VCaP (cell line): ENCODE data around the gene KCND3.

Experiments
- H3K27ac ChIP-seq: fragments of 450-650 bp; 2 replicates; pipeline ENCODE4 v1.5.1; 2017
- CTCF ChIP-seq: fragments of 450-650 bp; conservative IDR thresholded peaks from 2 replicates; pipeline ENCODE4 v1.5.1; 2017; ENCODE audit warnings: mild to moderate bottlenecking, moderate library complexity

The KCND3 gene

DNA sequence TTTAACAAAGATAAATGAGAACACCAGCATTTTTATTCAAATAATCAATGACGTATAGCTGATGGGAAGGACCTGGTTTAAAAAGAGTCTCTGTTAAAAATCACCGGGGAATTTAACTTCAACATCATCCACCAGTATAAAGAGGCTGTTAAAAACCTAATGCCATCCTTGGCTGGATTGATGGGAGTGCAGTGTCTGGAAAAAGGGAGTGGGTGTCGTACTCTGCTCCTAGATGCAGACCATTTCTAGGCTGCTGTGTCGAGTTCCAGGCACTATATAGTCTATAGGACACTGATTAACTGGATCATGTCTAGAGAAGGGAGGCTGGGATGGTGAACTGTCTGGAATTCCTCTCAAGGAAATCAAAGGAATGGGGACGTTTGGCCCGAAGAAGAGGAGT lies 197.7 kb downstream of the KCND3 start:
- no peak for TF ChIP-seq CTCF
- H3K27ac ChIP-seq, result no peak overlapping the region

- H3K27ac ChIP-seq, result no peak overlapping the region
- TF ChIP-seq CTCF, result no peak; the same call in 1 of the 2 replicates
Measured at GRCh38 chr1:111789666-111790316, 199.7 kb downstream of the KCND3 start.

DNA sequence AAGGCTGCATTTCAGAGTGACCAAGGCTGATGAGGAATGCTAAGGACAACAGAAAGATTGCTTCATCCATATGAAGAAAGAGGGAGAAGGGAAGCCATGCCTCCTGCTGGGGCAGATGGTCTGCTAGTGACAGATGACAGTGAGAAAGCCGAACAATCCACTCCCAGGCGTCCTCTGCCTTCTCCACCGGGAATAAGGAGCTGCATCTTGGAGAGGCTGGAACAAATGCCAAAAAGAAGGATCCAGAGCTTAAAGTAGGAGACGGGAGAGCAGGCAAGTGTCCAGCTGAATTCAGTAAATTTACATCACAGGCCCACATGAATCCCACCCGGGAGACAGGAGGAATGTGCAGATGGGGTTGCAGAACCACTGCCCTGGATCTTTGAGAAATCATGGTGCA lies 200.3 kb downstream of the KCND3 start:
- TF ChIP-seq CTCF, result no peak
- H3K27ac ChIP-seq, result no peak overlapping the region

GRCh38 chr1:111786669-111787207 lies 202.7 kb downstream of the KCND3 start:
- no peak overlapping the region; the same call in 1 of the 2 replicates for H3K27ac ChIP-seq
- TF ChIP-seq CTCF, result no peak

- no peak for TF ChIP-seq CTCF
- H3K27ac ChIP-seq, result no peak overlapping the region
Measured at GRCh38 chr1:111784273-111784901, 205.1 kb downstream of the KCND3 start.

DNA sequence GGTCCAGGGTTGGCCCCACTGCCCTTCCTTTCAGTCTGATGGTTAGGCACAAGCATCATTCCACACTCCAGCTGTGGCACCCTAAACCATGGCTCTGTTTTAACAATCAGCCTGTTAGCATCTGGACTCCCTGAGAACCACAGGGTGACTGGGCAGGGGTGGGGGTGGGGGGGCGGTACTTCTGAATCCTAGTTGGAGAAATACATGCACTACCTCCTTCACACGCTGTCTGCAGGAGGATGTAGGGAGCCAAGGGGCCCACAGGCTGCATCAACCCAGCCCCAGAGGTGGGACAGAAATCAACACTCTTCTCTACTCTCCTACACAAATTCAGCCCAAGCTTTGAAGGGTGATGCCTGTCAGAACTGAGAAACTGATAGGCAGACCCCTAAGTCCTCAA lies 209.9 kb downstream of the KCND3 start:
- no peak overlapping the region for H3K27ac ChIP-seq
- TF ChIP-seq CTCF, result no peak

GRCh38 chr1:111778541-111779051 lies 210.9 kb downstream of the KCND3 start:
- H3K27ac ChIP-seq, result no peak overlapping the region
- TF ChIP-seq CTCF, result no peak
